K562 (cell line): ENCODE data around the gene VIM. TPM values are rescaled to one million over a fixed set of nuclear protein-coding genes. Genes with fewer than 3 reads are reported as not detected.

Experiments used
- CBX2 ChIP-seq: fragments of 200-600 bp; sonication (generic); IDR thresholded peaks from one replicate; pipeline ENCODE4 v1.6.1; 2012; ENCODE audit warnings: mild to moderate bottlenecking, low read length, inconsistent platforms; ENCODE audit not compliant: insufficient read depth, poor library complexity, severe bottlenecking
- E2F6 ChIP-seq, 2 experiments: IDR thresholded peaks; 2 replicates each; pipeline ENCODE4 v1.6.1; 2011; ENCODE audit warnings: borderline replicate concordance in 1 of 2, control low read depth in 1 of 2, low read depth in 1 of 2, low read length in 1 of 2, mild to moderate bottlenecking in 1 of 2, mixed read lengths in 1 of 2, moderate library complexity in 1 of 2; ENCODE audit not compliant: insufficient read depth in 1 of 2, insufficient read length in 1 of 2, poor library complexity in 1 of 2, severe bottlenecking in 1 of 2; ENCODE audit errors: extremely low read depth in 1 of 2
- EP400 ChIP-seq: fragments of 450-650 bp; IDR thresholded peaks from 2 replicates; pipeline ENCODE4 v1.6.1; 2017; ENCODE audit warnings: antibody characterized with exemption, mild to moderate bottlenecking, moderate library complexity
- GATAD2A ChIP-seq: fragments of 450-650 bp; IDR thresholded peaks from 2 replicates; pipeline ENCODE4 v1.6.1; 2017
- HNRNPK ChIP-seq: fragments of 200-400 bp; formaldehyde crosslinking; IDR thresholded peaks from one replicate; pipeline ENCODE4 v1.6.1; 2018; ENCODE audit warnings: mild to moderate bottlenecking, low read depth, low read length; ENCODE audit not compliant: poor library complexity, severe bottlenecking
- MAFF ChIP-seq: IDR thresholded peaks from 2 replicates; pipeline ENCODE4 v1.6.1; 2012; ENCODE audit warnings: low read length, improper control_type of control experiment
- MAFK ChIP-seq: IDR thresholded peaks from 2 replicates; pipeline ENCODE4 v1.6.1; 2011; ENCODE audit warnings: low read length, improper control_type of control experiment
- MYBL2 ChIP-seq, 2 experiments: fragments of 450-650 bp in 1 of 2; sonication (generic) in 1 of 2; formaldehyde crosslinking in 1 of 2; IDR thresholded peaks; 2 replicates each; pipeline versions ENCODE4 v1.6.1 to v1.8.1; 2017 to 2022; ENCODE audit warnings: borderline replicate concordance in 1 of 2, inconsistent platforms in 1 of 2, low read depth in 1 of 2, mild to moderate bottlenecking in 1 of 2, missing genetic modification reagents in 1 of 2, moderate library complexity in 1 of 2
- NCOR1 ChIP-seq: fragments of 450-650 bp; IDR thresholded peaks from 2 replicates; pipeline ENCODE4 v1.6.1; 2016; ENCODE audit warnings: mild to moderate bottlenecking, moderate library complexity
- POLR3G ChIP-seq: IDR thresholded peaks from 2 replicates; pipeline ENCODE4 v1.6.1; 2011; ENCODE audit not compliant: insufficient read length, insufficient replicate concordance; ENCODE audit errors: extremely low read depth
- SRSF3 ChIP-seq: fragments of 200-400 bp; formaldehyde crosslinking; IDR thresholded peaks from 2 replicates; pipeline ENCODE4 v1.6.1; 2016; ENCODE audit warnings: mild to moderate bottlenecking, low read length, moderate library complexity; ENCODE audit not compliant: insufficient read depth
- STAT5A ChIP-seq: IDR thresholded peaks from 2 replicates; pipeline ENCODE4 v1.6.1; 2012; ENCODE audit warnings: low read length, inconsistent platforms, borderline replicate concordance
- TAF7 ChIP-seq: fragments of 450-650 bp; IDR thresholded peaks from 2 replicates; pipeline ENCODE4 v1.6.1; 2016; ENCODE audit warnings: missing genetic modification characterization, missing compliant biosample characterization
- ZBTB40 ChIP-seq, 2 experiments: fragments of 450-650 bp in 1 of 2; sonication (generic) in 1 of 2; formaldehyde crosslinking in 1 of 2; IDR thresholded peaks; 2 replicates each; pipeline versions ENCODE4 v1.7.1 to v1.9.0; 2016 to 2022; ENCODE audit warnings: inconsistent platforms in 1 of 2, mild to moderate bottlenecking in 1 of 2, missing genetic modification reagents in 1 of 2
- ZFX ChIP-seq: sonication (generic); formaldehyde crosslinking; IDR thresholded peaks from 2 replicates; pipeline ENCODE4 v1.8.0; 2022; ENCODE audit warnings: mild to moderate bottlenecking, missing genetic modification reagents, moderate library complexity
- ZSCAN32 ChIP-seq: fragments of 450-650 bp; formaldehyde crosslinking; IDR thresholded peaks from 2 replicates; pipeline ENCODE4 v1.4.0; 2020; ENCODE audit warnings: mild to moderate bottlenecking, moderate library complexity
- polyA plus RNA-seq, 8 experiments: library from polyadenylated mRNA; depleted of rRNA in 4 of 8; stranded (reverse) in 5 of 8; unstranded in 3 of 8; fragments of >200 nt; fragmentation: Nextera tagmentation in 2 of 8; fragmentation: Illumina TruSeq in 1 of 8; extraction: Ambion mirVana in 2 of 8; extraction: Trizol in 1 of 8; gene quantifications; 2 replicates each; pipeline versions ENCODE4 v1.2.1 to v1.2.3, GENCODE V29; 2011 to 2014; ENCODE audit warnings: inconsistent platforms in 1 of 8, missing spikeins in 1 of 8
- total RNA-seq, 7 experiments: library from RNA; depleted of rRNA in 6 of 7; stranded (reverse); fragments of >200 nt in 6 of 7; fragmentation: Illumina TruSeq in 2 of 7; extraction: Trizol in 2 of 7; gene quantifications; 2 replicates each; pipeline versions ENCODE4 v1.2.1 to v1.2.3, GENCODE V29; 2011 to 2021; ENCODE audit warnings: low replicate concordance in 1 of 7

Gene VIM
- total and polyA plus RNA-seq, 9 of the 15 experiments (the other 6 are each of a cell fraction or from before 2014, with no cell fraction given): 86.0 to 621 (median 383) TPM

- TF ChIP-seq MAFK (peak; percentile 62; the same call in 1 of the 2 replicates), E2F6 (IDR thresholded peaks at IDR 0.05; ENCODE audit: borderline replicate concordance in 1 of 2, extremely low read depth in 1 of 2, insufficient read depth in 1 of 2, insufficient read length in 1 of 2, low read depth in 1 of 2, low read length in 1 of 2, poor library complexity in 1 of 2, severe bottlenecking in 1 of 2) (no peak), ZBTB40 (IDR thresholded peaks at IDR 0.05) (no peak), ZBTB40 (CRISPR knock-in tag; IDR thresholded peaks at IDR 0.05) (no peak), POLR3G (no peak), CBX2 (no peak), NCOR1 (0 out of 2 replicates have a peak, but pooled peaks have one; percentile 25), ZSCAN32 (CRISPR knock-in tag) (no peak), STAT5A (no peak), SRSF3 (no peak), MAFF (peak; percentile 40; the same call in 1 of the 2 replicates), ZFX (CRISPR knock-in tag) (no peak), GATAD2A (no peak), TAF7 (tag) (no peak), MYBL2 (IDR thresholded peaks at IDR 0.05; ENCODE audit: low read depth) (no peak), MYBL2 (CRISPR knock-in tag; IDR thresholded peaks at IDR 0.05; ENCODE audit: borderline replicate concordance) (no peak), EP400 (peak; percentile 12; the same call in 1 of the 2 replicates), HNRNPK (no peak)
- TF ChIP-seq, all 486 proteins: peak for 46
Measured at GRCh38 chr10:17212802-17213221, 15.2 kb upstream of the VIM start (continued).
